ENCODE results near the gene HMGN2.
"Not testable (repeated sequence)": the region's sequence is repeated elsewhere in the genome, so short reads cannot be mapped to it uniquely, and the experiment has no call there.

Gene HMGN2

GRCh38 chr1:26477446-26478152 lies 5.4 kb downstream of the HMGN2 start:
- DNase-seq (ENCODE audit: low spot score) = no peak

GRCh38 chr1:26478159-26478558 lies 5.9 kb downstream of the HMGN2 start:
- DNase-seq (ENCODE audit: low spot score) = no peak

GRCh38 chr1:26478988-26479387 lies 6.7 kb downstream of the HMGN2 start:
- no peak for DNase-seq (ENCODE audit: low spot score)

- DNase-seq (ENCODE audit: low spot score) = no peak
Measured at GRCh38 chr1:26482921-26483320, 10.7 kb downstream of the HMGN2 start.

GRCh38 chr1:26483980-26484379 lies 11.7 kb downstream of the HMGN2 start:
- DNase-seq (ENCODE audit: low spot score) = no peak

- DNase-seq (ENCODE audit: low spot score) = no peak
Measured at GRCh38 chr1:26490155-26490554, 17.9 kb downstream of the HMGN2 start.

- no peak for DNase-seq (ENCODE audit: low spot score)
Measured at GRCh38 chr1:26493267-26493666, 21.0 kb downstream of the HMGN2 start.

GRCh38 chr1:26493938-26494337 lies 21.7 kb downstream of the HMGN2 start:
- no peak for DNase-seq (ENCODE audit: low spot score)

- DNase-seq (ENCODE audit: low spot score) = no peak
Measured at GRCh38 chr1:26496861-26497260, 24.6 kb downstream of the HMGN2 start.

- DNase-seq (ENCODE audit: low spot score) = no peak
Measured at GRCh38 chr1:26498894-26499293, 26.7 kb downstream of the HMGN2 start.

GRCh38 chr1:26500488-26501175 lies 28.4 kb downstream of the HMGN2 start:
- peak; percentile 90 for DNase-seq (ENCODE audit: low spot score)

- DNase-seq (ENCODE audit: low spot score) = not testable (repeated sequence)
Measured at GRCh38 chr1:26510711-26511110, 38.5 kb downstream of the HMGN2 start.

GRCh38 chr1:26515836-26516235 lies 43.6 kb downstream of the HMGN2 start:
- not testable (repeated sequence) for DNase-seq (ENCODE audit: low spot score)

- no peak for DNase-seq (ENCODE audit: low spot score)
Measured at GRCh38 chr1:26516987-26517765, 44.9 kb downstream of the HMGN2 start.

- no peak for DNase-seq (ENCODE audit: low spot score)
Measured at GRCh38 chr1:26517766-26518049, 45.5 kb downstream of the HMGN2 start.

GRCh38 chr1:26518355-26518754 lies 46.1 kb downstream of the HMGN2 start:
- no peak for DNase-seq (ENCODE audit: low spot score)

- no peak for DNase-seq (ENCODE audit: low spot score)
Measured at GRCh38 chr1:26520339-26520738, 48.1 kb downstream of the HMGN2 start.

- DNase-seq (ENCODE audit: low spot score) = no peak
Measured at GRCh38 chr1:26521669-26522030, 49.4 kb downstream of the HMGN2 start.

GRCh38 chr1:26522073-26522472 lies 49.8 kb downstream of the HMGN2 start:
- DNase-seq (ENCODE audit: low spot score) = no peak

- DNase-seq (ENCODE audit: low spot score) = no peak
Measured at GRCh38 chr1:26524181-26524580, 51.9 kb downstream of the HMGN2 start.
